Peyer's patch (tissue), 4 donors: ENCODE measurements around the gene MEF2D. TPM values are rescaled to one million over a fixed set of nuclear protein-coding genes. Genes with fewer than 3 reads are reported as not detected.

Source experiments
- DNase-seq, 3 donors: peaks; one replicate each; pipeline ENCODE4 v3.0.0-alpha.2; 2017 to 2019
- H3K27ac ChIP-seq, 4 donors: fragments of 200-600 bp; sonication (generic); one replicate each; pipeline ENCODE4 v1.5.1; 2016 to 2019
- H3K27me3 ChIP-seq, 2 donors: fragments of 200-600 bp; sonication (generic); one replicate each; pipeline ENCODE4 v1.5.1; 2019
- H3K36me3 ChIP-seq, 3 donors: fragments of 200-600 bp; sonication (generic); one replicate each; pipeline ENCODE4 v1.5.1; 2016 to 2019
- H3K4me1 ChIP-seq, 4 donors: fragments of 200-600 bp; sonication (generic); one replicate each; pipeline ENCODE4 v1.5.1; 2016 to 2019
- H3K4me3 ChIP-seq, 4 donors: fragments of 200-600 bp; sonication (generic); 1 replicate in 3 of 4; 2 replicates in 1 of 4; pipeline ENCODE4 v1.5.1; 2016 to 2019; ENCODE audit warnings: mild to moderate bottlenecking in 1 of 4
- H3K9me3 ChIP-seq, 4 donors: fragments of 200-600 bp; sonication (generic); one replicate each; pipeline ENCODE4 v1.5.1; 2016 to 2019; ENCODE audit warnings: mild to moderate bottlenecking in 1 of 4
- CTCF ChIP-seq, 6 experiments: fragments of 450-650 bp in 4 of 6; fragments of 200-600 bp in 2 of 6; sonication (generic) in 1 of 6; IDR thresholded peaks; one replicate each; pipeline ENCODE4 v1.5.1; 2017 to 2019; ENCODE audit warnings: antibody characterized with exemption in 6 of 6, mild to moderate bottlenecking in 3 of 6, moderate library complexity in 1 of 6
- POLR2A ChIP-seq, 2 donors: fragments of 450-650 bp; IDR thresholded peaks; one replicate each; pipeline ENCODE4 v1.5.1; 2017; ENCODE audit warnings: antibody characterized with exemption in 2 of 2, mild to moderate bottlenecking in 2 of 2, moderate library complexity in 2 of 2
- total RNA-seq, 4 donors: library from RNA; depleted of rRNA; stranded (reverse); fragments of >200 nt; gene quantifications; one replicate each; pipeline ENCODE4 v1.1.0, GENCODE V29; 2016

MEF2D gene
- 10 to 100 TPM; 46.8 to 97.4 (median 64.1) TPM for total RNA-seq

- no peak for DNase-seq
- Histone ChIP-seq H3K4me1 (peaks cover 10 to 70% (median 58%) of the 10 kb centered on the region in 4 donors), H3K27ac (peak within 1 kb of the TSS; percentile 96 to 99 (median 98)), H3K9me3 (no peaks in the 10 kb centered on the region), H3K27me3 (no peaks in the 10 kb centered on the region), H3K36me3 (no peaks in the 10 kb centered on the region), H3K4me3 (peak within 1 kb of the TSS; percentile 94 to 99 (median 97))
- TF ChIP-seq POLR2A (IDR thresholded peaks at IDR 0.05) (peak in 1 of 2 donors; percentile 48), CTCF (IDR thresholded peaks at IDR 0.05) (peak in 2 of 6 experiments; percentile 10 to 14)
Measured at GRCh38 chr1:156500543-156500792, at the start of gene MEF2D. Gene MEF2D (minus strand): TSS chr1:156500775. CDS start chr1:156483292, 17,483 bp downstream.

GRCh38 chr1:156550346-156550745, 49.8 kb upstream of the MEF2D start:
- H3K4me3 ChIP-seq: no peak overlapping the region
- DNase-seq: no peak
- no peaks in the 10 kb centered on the region for H3K27me3 ChIP-seq
- no peaks in the 10 kb centered on the region for H3K36me3 ChIP-seq
- H3K27ac ChIP-seq: no peak overlapping the region
- no peaks in the 10 kb centered on the region for H3K4me1 ChIP-seq
- H3K9me3 ChIP-seq: no peaks in the 10 kb centered on the region
- TF ChIP-seq POLR2A (IDR thresholded peaks at IDR 0.05): no peak
- no peak for TF ChIP-seq CTCF (IDR thresholded peaks at IDR 0.05)

- DNase-seq: no peak
- TF ChIP-seq POLR2A (IDR thresholded peaks at IDR 0.05) (no peak), CTCF (IDR thresholded peaks at IDR 0.05) (no peak)
- no peaks in the 10 kb centered on the region for H3K4me1 ChIP-seq
- no peaks in the 10 kb centered on the region for H3K36me3 ChIP-seq
- no peaks in the 10 kb centered on the region for H3K9me3 ChIP-seq
- no peaks in the 10 kb centered on the region for H3K27me3 ChIP-seq
- no peak overlapping the region for H3K27ac ChIP-seq
- H3K4me3 ChIP-seq: no peak overlapping the region
Measured at GRCh38 chr1:156549831-156550230, 49.3 kb upstream of the MEF2D start.

- Histone ChIP-seq H3K27ac (no peak overlapping the region), H3K36me3 (no peaks in the 10 kb centered on the region), H3K4me3 (no peak overlapping the region), H3K9me3 (no peaks in the 10 kb centered on the region), H3K4me1 (no peaks in the 10 kb centered on the region), H3K27me3 (no peaks in the 10 kb centered on the region)
- TF ChIP-seq POLR2A (IDR thresholded peaks at IDR 0.05) (no peak), CTCF (IDR thresholded peaks at IDR 0.05) (no peak)
- no peak for DNase-seq
Measured at GRCh38 chr1:156549390-156549789, 48.8 kb upstream of the MEF2D start.

- DNase-seq: no peak
- H3K4me3 ChIP-seq: no peak overlapping the region
- no peaks in the 10 kb centered on the region for H3K36me3 ChIP-seq
- no peaks in the 10 kb centered on the region for H3K4me1 ChIP-seq
- H3K27me3 ChIP-seq: no peaks in the 10 kb centered on the region
- no peak for TF ChIP-seq CTCF (IDR thresholded peaks at IDR 0.05)
- TF ChIP-seq POLR2A (IDR thresholded peaks at IDR 0.05): no peak
- no peak overlapping the region for H3K27ac ChIP-seq
- H3K9me3 ChIP-seq: no peaks in the 10 kb centered on the region
Measured at GRCh38 chr1:156547982-156548381, 47.4 kb upstream of the MEF2D start.

- Histone ChIP-seq H3K9me3 (no peaks in the 10 kb centered on the region), H3K27ac (no peak overlapping the region), H3K36me3 (no peaks in the 10 kb centered on the region), H3K27me3 (no peaks in the 10 kb centered on the region), H3K4me1 (no peaks in the 10 kb centered on the region), H3K4me3 (no peak overlapping the region)
- TF ChIP-seq POLR2A (IDR thresholded peaks at IDR 0.05) (no peak), CTCF (IDR thresholded peaks at IDR 0.05) (no peak)
- no peak for DNase-seq
Measured at GRCh38 chr1:156547434-156547833, 46.9 kb upstream of the MEF2D start.
